GM21786 (cell line): ENCODE measurements around the gene A4GALT.
"Not testable (repeated sequence)": the region's sequence is repeated elsewhere in the genome, so short reads cannot be mapped to it uniquely, and the experiment has no call there.

Experiments
- ATAC-seq: cut with Tn5 transposase; IDR thresholded peaks from one replicate; pipeline ENCODE4 v1.9.1; 2021; ENCODE audit not compliant: unreplicated experiment

Gene A4GALT

GRCh38 chr22:42720263-42721044 lies at the start of gene A4GALT:
Gene A4GALT (minus strand): TSS chr22:42720870. CDS start chr22:42693951, 26,919 bp downstream.
- ATAC-seq = no peak

DNA sequence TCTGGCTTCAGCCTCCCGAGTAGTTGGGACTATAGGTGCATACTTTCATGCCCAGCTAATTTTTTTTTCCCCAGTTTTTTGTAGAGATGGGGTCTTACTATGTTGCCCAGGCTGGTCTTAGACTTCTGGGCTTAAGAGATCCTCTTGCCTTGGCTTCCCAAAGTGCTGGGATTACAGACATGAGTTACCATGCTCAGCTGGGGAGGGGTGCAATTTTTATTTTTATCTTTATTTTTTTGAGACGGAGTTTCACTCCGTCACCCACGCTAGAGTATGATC lies 49.7 kb upstream of the A4GALT start:
- ATAC-seq = no peak

GRCh38 chr22:42769574-42770447 lies 49.1 kb upstream of the A4GALT start:
- ATAC-seq = peak; percentile 64

DNA sequence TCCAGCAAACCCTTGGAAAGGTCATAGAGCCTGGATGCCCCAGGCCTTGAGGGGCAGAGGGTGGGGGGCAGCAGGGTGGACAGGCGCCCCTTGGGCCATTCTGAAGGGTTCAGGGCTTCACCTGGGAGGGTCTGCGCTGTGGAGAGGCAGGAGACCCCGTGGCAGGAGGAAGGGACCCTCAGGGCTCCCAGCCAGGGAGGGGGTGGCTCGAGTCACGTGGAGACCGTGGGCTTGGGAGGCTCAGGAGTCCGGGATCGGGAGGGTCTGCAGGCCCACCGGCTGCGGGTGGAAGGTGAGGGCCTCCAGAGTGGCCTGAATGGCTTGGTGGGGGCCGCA lies 48.5 kb upstream of the A4GALT start:
- no peak for ATAC-seq

- no peak for ATAC-seq
These were observed 47.8 kb upstream of the A4GALT start for GRCh38 chr22:42768385-42769035.

DNA sequence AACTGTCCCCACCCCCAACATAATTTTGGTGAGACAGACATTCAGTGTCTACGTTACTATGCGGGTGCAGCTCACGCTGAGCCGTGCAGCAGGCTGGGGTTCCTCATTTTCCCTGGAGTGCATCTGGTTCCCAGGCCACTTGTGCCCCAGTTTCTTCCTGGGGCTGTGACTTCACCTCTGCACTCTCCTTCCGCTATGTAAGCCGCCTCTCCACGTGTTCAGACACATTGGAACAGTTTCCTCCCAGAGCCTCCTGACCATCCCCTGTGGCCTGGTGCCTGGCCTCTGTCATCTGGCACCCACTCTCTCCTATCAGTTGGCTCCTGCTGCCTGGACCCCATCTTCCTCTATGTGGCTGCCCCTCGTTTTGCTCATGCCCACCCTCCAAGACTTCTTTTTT lies 46.2 kb upstream of the A4GALT start:
- no peak for ATAC-seq

DNA sequence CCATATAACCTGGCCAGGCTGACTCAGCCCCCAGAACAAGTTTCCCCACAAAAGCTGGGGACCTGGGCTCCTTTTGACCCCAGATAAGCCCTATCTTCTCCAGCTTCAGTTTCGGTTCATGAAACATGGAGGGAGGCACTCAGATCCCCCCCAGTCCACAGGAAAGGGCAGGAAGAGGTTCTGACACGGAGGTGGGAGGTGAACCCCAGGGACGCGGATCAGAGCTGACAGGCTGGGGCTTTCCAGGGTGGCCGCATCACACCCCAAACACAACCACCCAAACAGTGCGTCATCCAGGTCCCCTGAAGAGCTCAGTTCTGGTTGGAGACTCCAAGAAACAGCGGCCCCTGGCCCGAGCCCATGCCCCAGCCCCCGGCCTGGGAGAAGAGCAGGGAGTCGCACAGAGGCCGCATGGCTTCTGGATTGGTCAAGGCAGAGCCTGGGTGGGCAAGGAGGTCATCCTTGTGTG lies 44.3 kb upstream of the A4GALT start:
- ATAC-seq = no peak

GRCh38 chr22:42763965-42764480 lies 43.4 kb upstream of the A4GALT start:
- no peak for ATAC-seq

DNA sequence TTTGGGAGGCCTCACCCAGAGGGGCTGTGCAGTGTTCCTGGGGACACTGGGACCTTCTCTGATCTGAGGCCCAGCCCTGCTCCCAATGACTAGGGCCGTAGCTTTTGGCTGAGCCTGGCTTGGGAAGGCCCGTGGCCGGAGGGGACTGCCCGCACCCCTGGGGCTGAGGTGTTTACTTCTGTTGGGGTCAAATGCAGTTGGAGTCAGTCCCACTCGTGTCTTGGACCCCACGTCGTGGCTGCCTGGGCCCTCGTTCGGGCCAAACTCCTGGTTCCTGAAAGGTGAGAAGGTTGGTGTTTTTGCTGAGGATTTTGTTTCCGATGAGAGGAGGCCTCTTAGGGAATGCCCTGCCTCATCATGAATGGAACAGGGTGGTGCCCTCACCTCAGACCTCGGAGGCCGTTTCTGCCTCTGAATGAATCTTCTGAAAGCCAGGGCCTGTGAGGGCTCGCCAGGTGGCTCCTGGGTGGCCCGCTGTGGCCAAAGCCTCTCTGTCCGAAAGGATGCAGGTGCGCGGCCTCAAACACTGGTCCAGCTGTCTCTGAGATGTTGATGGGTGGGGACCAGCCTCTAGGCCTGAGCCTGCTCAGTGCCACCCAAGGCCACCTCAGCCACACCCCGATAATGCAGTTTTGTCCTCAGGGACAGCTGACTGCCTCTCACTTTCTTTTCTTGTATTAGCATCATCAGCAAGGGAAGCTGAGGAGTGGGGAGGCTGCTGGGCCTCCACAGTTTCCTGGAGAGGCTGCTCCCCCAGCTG lies 40.3 kb upstream of the A4GALT start:
- ATAC-seq = no peak

DNA sequence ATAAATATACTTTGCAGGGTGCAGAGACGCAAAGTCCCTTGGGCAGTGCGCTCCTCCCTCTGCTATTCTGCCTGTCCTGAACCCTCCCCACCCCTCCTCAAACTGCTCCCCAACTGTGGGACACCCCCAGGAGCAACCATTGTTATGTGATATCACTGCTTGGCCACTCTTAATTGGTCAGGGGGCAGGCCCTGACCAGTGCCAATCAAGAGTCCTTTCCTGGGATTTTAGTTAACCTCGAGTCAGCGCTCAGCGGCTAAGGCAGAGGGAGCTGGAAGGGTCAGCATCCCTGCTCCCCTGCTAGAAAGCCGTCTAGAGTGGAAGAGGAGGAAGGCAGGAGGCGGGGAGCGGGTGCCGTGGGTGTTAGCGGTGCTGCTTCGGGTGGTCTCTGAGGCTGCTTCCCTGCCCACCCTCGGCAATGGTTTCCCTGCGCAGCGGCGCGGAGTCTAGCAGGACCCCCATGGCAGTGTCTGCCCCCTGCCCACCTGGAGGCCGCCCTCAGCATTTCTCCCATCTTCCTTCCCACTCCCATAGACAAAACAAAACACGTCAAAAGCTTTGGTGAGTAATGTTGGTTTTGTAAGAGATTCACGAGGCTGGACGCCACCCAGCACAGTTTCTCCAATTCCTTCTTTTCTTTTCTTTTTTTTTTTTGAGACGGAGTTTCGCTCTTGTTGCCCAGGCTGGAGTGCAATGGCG lies 38.4 kb upstream of the A4GALT start:
- ATAC-seq = no peak

- ATAC-seq = not testable (repeated sequence)
These were observed 34.9 kb upstream of the A4GALT start for GRCh38 chr22:42755553-42755952.

DNA sequence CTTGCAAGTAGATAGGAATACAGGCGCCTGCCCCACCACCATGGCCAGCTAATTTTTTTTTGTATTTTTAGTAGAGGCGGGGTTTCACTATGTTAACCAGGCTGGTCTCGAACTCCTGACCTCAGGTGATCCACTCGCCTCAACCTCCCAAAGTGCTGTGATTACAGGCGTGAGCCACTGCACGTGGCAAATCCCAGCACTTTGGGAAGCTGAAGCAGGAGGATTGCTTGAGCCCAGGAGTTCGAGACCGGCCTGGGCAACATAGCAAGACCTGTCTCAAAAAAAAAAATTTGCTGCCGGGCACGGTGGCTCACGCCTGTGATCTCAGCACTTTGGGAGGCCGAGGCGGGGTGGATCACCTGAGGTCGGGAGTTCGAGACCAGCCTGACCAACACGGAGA lies 34.5 kb upstream of the A4GALT start:
- ATAC-seq = not testable (repeated sequence)

GRCh38 chr22:42754658-42755057 lies 34.0 kb upstream of the A4GALT start:
- ATAC-seq = no peak

DNA sequence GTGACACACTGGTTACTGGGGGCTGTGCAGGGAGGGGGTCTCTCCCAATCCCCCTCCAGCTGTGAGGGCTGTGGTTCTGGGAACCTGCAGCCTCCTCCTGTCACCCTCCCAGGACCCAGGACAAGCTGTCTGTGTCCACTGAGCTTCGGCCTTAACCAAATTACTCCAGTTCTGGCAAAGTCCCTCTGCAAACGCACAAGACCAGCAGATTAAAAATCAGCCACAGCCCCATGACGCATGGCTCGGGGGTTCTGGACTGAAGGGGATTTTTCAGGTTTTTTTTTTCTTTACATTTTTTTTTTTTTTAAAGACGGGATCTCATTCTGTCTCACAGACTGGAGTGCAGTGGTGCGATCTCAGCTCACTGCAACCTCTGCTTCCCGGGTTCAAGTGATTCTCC lies 32.2 kb upstream of the A4GALT start:
- ATAC-seq = no peak

GRCh38 chr22:42752230-42752746 lies 31.6 kb upstream of the A4GALT start:
- ATAC-seq = no peak

DNA sequence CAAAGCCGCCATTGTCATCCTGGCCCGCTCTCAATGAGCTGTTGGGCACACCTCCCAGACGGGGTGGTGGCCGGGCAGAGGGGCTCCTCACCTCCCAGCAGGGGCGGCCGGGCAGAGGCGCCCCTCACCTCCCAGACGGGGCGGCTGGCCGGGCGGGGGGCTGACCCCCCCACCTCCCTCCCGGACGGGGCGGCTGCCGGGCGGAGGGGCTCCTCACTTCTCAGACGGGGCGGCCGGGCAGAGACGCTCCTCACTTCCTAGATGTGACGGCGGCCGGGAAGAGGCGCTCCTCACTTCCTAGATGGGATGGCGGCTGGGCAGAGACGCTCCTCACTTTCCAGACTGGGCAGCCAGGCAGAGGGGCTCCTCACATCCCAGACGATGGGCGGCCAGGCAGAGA lies 29.8 kb upstream of the A4GALT start:
- ATAC-seq = not testable (repeated sequence)

- no peak for ATAC-seq
These were observed 27.2 kb upstream of the A4GALT start for GRCh38 chr22:42747701-42748513.

- ATAC-seq = no peak
These were observed 24.4 kb upstream of the A4GALT start for GRCh38 chr22:42745118-42745517.

DNA sequence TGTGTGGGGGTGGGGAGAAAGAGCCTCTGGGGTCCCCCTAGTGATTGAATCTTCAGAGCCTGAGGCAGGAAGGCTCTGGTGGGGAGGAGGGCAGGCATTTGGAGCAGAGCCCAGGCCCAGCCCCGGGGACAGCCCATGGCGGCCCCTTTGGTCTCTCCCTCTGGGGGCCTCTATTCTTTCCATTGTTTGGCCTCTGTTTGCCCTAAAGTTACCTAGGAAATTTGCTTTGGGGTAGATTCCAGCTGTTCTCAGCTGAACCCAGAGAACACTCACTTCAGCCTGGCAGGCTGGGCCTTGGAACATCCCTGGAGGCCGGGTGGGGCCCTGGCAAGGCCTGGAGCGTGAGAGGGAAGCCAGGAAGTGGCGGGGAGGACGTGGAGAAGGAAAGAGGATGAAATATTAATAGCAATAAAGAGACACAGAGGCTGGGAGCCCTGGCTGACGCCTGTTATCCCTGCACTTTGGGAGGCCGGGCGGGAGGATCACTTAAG lies 22.9 kb upstream of the A4GALT start:
- no peak for ATAC-seq
